GM21447 (cell line): Measurements from ENCODE around the gene FAM149A.

Experiments
- ATAC-seq: cut with Tn5 transposase; IDR thresholded peaks from one replicate; pipeline ENCODE4 v1.9.1; 2021; ENCODE audit not compliant: unreplicated experiment

Gene FAM149A

DNA sequence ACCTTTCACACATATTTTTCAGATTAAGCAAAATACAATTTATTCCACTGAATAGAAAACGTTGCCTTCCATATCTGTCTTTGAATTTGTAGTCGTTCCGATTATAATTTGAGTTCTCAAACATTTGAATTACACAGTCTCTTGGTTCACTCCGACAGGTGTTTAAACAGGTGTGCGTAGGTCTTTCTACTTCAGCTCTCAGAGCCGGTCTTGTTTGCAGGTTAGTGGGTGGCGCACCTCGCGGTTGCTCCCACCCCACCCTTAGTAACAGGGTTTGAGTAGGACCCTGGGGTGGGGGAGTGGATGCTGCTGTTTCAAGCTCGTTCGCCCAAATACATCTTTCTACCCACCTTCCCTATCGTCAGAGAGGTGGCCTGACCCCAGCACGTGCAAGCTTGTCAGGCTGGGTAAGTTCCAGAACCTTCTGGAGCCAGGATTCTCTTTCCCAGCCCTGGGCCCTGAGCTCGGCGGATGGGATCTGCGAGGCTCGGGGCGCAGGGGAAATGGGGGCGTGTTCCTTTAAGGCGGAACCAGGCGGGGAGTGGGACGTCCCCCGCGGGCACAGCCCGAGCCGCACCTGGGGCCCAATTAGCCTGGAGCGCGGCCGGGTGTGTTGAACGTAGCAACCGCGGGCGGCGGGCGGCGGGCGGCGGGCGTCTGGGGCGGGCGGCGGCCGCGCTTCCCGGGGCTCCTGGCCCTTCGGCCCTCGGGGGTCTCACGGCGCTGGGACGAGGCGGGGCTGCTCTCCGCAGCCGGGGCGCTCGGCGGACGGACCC is at the start of gene FAM149A:
FAM149A (plus strand) TSS at position 591 of the 776 bp plus-strand sequence.
- ATAC-seq: peak; percentile 72

DNA sequence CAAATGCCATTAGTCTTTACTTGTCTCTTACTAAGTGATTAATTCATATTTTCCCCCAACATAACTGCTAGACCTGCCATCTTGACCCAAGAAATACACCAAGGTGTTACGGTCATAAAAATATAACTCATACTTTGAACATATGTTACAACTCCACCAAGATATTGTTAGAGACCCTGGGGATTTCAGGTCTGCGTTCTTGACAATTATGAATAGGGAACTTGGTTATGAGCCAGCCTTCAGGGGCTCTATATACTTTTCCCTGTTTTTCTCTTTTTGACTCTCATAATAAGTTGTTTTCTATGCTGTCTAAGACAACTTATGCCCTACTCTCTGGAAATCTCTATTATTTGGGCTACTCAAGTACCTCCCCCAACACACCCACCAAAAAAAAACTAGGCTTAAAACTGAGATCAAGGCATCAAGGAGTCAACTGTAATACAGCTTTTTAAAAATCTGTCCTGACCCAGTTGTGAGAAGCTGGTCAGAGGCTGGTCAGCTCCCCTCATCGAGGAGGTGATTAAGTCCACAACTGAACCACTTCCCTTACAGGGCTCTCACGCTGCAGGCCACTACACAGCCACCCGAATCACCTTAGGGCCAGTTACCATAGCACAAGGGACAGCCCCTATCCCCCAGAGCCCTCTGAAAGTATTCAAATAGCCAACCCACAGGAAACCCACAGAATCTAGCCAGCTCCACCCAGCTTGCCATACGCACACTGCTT is 46.1 kb upstream of the FAM149A start:
- ATAC-seq: peak; percentile 100

DNA sequence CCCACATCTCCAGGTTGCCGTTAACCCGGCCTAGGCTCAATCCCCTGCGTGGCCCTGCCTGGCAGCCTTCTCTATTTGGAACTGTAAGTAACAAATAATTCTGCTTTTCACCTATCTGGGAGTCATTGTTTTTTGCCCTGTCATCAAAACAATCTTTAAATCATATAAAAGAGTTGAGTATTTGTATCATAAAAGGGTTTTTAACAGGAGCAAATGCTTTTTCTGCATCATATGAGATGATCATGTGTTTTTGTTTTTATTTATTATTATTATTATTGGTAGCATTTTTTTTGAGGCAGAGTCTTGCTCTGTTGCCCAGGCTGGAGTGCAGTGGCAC is 45.6 kb upstream of the FAM149A start:
- no peak for ATAC-seq

DNA sequence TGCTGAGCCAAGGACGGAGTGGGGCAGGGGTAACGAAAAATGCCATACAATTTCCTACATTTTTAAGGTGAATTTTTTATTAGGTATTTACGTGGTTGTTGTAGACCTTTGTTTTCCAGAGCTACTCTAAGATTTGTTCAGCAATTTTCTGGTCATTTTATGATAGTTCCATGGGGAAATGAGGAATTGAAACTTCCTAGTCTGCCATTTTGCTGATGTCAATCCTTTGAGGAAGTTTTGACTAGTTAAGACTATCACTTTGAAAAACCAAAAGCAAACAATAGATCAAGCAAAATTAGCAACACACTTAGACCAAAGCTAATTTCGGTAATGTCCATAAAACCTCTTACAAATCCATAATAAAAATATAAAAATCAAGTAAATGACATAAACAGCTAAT is 42.6 kb upstream of the FAM149A start:
- no peak for ATAC-seq

DNA sequence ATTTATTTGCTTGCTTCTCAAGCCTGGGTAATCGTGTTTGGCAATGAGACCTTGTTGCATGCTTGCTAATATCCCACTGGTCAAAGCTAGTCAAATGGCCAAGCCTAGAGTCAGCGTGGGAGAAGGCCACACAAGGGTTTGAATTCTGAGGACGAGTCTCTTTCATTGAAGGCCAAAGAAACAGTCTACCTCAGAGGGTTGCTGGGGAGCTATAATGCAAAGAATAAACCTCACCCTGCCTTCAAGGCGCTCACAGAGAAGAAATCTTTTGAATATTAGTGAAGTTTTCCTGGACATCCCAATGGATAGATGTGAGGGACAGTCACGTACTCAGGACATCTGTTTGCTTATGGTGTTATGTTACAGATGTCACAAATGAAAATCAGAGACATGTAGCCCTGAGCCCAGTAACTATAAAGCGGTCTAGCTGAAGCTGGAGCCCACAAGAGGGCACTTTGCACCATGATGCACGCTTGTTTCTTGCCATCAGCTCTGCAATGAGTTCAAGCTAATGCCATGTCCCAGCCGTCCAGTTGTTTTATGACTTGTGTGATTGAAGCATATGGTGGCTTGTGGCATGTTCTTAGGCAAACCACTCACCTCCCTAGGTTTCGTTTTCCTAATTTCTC is 36.6 kb upstream of the FAM149A start:
- ATAC-seq: peak; percentile 77

DNA sequence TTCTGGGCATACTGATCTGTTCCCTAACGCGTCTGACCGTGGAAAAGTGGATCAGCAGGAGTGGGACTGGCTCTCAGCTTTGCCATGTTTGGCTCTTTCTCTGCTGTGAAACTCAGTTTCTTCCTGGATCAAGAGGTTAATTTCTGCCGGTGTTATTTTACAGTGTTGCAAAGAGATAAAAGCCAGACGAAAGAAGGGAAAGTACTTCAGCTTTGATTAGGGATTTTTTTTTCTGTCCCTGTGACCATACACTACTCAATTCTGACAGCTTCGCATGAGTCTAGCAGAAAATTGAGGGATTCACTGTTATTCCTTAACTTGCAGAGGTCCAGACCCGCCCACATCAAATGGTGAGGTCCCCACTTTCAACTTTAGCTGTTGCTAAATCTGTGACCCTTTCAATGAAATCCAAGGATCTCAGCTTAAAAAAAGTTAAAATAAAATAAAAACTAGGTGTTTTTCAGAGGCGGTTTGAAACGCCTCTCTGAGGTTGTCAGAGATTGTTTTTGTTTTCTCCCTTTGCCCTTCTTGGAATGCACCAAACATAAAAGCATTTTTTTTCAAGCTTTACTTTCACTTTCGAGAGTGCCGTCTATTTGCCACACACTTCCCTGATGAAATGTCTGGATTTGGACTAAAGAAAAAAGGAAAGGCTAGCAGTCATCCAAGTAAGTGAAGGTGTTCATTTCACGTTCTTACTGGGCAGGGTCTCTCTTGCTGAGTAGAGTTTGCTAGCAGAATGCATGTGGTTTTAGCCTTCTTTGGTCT is 35.7 kb upstream of the FAM149A start, which contains the start of gene TLR3:
TLR3 (plus strand) TSS at position 576 of the 768 bp plus-strand sequence. CDS start 7,464 bp downstream, outside the sequence.
- ATAC-seq: no peak

DNA sequence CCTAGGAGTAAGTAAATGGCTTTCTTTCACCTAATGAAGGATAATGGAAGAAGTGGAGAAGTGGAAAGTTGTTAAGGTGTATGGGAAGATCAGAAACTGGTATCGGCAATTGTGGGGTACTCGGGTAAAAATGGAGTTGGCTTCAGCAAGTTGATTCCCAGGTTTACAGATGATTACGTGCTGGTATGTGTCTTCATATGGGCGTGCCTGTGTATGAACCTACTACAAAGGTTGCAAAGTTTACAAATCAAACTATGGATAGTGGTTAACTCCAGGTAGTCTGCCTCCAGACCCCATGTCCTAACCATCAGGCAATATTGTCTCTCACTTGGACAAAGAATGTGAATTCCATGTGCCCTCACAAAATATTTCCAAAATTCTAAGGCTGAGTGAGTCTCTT is 34.8 kb upstream of the FAM149A start:
- ATAC-seq: no peak

DNA sequence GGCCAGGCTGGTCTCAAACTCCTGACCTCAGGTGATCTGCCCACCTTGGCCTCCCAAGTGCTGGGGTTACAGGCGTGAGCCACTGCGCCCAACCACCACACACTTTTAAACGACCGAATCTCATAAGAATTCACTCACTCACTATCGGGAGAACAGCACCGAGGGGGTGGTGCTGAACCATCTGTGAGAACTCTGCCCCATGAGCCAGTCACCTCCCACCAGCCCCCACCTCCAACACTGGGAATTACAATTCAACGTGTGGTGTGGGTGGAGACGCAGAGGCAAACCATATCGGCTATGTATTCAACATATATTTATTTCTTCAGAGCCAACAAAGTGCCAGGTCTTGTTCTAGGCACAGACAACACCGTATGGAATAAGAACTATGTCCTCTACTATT is 32.0 kb upstream of the FAM149A start:
- no peak for ATAC-seq

DNA sequence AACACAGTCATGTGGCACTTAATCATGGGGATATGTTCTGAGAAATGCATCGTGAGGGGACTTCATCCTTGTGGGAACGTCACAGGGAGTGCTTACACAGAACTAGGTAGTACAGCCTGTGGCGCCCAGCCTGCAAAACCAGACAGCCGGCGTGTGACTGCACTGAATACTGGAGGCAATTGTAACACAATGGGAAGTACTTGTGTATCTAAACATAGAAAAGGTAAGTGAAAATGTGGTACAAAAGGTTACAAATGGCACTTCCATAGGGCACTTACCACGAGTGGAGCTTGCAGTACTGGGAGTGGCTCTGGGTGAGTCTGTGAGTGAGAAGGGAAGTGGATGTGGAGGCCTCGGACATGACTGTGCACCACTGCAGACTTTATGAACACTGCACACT is 30.3 kb upstream of the FAM149A start:
- ATAC-seq: no peak

DNA sequence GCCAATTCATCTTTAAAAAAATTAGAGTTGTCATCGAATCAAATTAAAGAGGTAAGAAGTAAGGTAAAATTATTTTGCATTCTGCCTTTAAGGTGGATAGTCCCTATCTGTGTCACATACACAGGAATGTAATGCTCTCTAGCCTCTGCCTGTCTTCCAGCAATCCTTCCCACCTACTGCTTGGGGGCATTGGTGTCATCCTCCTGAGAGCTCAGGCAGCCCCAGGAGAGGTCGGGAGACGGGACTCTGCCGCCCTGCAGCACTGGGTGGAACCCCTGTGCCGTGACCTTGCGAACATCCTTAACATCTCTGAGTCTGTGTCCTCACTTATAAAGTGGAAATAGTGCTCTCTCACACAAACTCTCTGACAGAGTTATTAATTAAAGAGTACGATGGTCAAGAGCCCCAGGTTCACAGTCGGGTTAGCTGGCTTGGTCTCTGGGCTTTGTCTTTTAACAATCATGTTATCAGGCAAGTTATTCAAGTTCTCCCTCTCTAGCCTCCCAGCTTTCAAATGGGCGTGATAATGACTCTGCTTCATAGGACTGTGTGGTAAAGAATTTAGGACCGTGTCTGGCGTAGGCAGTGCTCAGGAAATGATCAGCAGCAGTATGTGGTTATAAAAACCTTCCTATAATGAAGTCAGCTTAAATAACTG is 25.4 kb upstream of the FAM149A start:
- ATAC-seq: no peak

DNA sequence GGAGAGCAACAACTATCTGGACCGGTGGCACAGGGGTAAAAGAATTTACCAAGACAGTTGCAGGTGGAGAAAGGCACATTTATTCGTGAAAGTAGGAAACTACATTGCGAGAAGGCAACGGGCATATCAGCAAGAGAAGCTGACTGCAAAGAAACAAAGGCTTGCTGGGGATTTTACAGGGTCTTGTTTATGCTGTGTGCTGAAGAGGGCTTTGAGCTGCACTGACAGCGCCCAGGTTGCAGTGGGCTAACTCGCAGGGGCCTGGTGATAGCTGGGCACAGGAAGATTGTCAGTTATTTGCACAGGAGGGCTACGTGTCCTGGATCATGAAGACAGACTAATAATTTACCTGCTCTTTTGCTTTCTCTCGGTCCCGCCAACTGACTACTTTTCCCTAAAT is 24.8 kb upstream of the FAM149A start:
- ATAC-seq: no peak

DNA sequence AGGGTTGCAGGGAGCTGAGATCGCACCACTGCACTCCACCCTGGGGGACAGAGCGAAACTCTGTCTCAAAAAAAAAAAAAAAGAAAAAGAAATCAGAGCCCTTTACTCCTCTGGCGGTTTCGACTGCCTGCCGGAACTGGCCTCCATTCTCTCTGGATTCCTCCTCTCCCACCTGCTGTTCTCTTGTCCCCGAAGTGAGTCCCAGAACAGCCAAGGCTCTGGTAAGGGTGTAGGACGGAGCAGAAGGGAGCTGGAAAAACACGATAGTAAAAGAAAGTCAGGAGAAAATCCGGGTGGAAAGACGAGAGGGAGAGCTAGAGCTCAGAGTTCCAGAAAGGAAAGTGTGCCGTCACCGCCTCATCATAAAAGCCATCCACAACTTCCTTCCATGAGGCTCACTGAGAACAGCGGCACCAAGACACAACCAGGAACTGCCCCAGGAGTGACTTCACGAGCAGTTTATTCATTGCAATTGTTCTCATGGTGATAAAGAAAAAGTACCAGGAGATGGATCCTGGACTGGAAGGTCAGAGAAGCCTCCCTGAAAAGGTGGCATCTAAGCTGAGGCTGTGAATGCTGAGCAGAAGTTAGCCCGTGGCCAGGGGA is 23.2 kb upstream of the FAM149A start:
- ATAC-seq: no peak

DNA sequence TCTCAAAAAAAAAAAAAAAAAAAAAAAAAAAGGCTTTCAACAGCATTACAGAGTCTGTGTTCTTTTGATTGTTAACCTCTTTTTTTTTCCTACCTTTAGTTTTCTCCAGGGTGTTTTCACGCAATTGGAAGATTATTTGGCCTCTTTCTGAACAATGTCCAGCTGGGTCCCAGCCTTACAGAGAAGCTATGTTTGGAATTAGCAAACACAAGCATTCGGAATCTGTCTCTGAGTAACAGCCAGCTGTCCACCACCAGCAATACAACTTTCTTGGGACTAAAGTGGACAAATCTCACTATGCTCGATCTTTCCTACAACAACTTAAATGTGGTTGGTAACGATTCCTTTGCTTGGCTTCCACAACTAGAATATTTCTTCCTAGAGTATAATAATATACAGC is 22.3 kb upstream of the FAM149A start:
- ATAC-seq: no peak

DNA sequence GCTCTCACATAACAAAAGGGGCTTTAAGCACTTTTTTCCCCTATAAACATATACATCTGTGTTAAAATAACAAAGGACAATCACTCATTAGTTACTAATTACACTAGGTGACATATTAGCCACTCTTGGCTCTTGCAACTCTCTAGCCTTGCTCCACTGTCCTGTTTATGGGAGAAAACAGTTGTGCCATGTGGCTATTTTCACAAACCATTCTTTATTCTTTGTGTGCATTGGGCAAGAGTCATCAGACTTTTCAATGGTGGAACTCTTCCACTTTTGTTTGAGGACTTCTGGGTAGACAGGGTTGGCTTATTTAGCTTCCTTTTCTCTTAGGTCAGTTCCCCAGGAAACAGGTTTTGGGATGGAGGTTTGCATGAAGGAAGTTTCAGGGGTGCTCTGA is 16.0 kb upstream of the FAM149A start:
- ATAC-seq: no peak

DNA sequence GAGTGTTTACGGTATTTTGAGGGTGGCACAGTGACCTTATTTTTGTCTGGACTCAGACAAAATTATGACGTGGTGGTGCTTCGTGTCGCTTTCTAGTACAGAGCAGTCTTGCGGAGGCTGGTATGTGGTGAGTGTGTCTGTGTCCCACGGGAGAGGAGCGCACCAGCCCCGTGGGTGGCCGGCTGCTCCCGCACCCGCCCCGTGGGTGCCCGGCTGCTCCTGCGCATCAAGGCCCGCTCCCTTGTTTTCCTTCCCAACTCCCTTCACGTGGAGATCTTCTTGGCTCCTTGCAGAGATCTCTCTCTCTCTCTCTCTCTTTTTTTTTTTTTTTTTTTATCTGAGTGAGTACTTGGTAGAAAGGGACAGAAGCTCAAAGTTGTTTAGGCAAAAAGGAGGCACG is 12.2 kb upstream of the FAM149A start:
- no peak for ATAC-seq

DNA sequence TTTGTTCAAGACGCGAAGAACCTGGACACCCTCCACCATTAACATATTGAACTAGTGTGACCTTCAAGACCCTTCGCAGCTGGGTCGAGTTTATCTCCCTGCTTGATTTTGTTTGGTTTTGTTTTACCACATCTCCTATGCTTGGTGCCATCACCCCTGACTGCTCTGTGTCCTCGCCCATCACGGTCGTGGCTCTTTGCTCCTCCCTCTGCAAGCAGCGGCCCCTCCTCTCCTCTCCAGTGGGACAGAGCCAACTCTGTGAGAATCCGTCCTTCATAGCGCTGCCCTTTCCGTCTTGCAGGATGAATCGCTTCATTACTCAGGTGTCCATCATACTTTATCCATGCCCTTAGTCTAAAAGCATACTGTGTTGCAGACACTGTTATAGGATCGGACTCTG is 9.1 kb upstream of the FAM149A start:
- ATAC-seq: no peak

DNA sequence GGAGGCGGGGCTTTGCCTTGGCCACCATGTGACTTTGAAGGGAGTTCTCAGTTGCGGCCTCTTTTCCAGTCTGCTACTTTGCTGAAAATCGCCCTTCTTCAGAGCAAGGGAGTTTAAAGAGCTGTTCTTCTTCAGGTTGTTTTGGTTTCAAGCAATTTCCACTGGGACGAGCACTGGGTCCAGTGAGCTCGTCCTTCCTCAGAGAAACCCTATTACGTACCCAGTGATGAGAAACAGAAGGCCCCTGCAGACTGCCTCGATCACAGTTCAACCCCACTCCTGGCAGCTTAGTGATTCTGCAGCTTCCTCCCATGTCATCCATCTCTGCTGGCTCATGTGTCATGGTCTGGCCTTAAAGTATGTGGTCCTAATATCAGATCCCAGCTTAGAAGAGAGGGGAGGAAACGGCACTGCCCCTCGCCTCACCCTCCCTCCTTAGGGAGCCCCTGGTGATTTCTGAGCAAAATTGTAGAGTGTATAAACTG is 7.8 kb upstream of the FAM149A start:
- no peak for ATAC-seq

DNA sequence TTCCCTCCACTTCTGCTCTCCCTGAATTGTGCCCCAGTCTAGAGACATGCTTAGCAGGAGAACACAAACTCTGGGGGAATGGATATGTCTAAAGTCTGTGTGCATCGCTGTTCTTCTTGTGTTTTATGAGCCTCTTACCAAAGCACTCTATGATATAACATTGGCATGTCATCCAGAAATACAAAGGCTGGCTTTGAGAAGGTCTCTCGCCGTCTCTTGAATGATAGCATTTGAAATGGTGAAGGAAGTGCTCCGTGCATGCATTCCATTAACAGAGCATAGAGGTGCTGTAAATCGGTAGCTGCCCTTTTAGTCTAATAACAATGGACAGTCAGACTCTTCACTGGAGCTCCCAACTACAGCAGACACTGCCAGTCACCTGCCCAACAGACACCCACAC is 7.1 kb upstream of the FAM149A start:
- ATAC-seq: no peak

DNA sequence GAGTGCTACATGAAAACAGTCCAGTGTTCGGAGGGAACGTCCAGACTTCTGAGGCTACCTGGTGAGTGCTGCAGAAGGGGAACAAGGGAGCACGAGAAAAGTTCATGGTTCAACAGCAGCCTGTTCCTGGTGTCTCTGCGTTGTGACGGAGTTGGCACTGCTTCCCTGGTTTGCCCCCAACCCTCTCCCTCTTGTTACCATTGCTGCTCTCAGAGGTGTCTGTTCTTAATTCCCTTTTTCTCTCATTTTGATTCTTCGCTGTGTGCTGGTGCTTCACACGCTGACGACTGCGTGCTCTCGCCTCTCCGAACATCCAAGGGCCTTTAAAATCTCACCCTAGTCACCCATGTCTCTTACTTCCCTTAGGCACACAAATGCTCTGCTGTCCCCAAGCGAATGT is 1.6 kb upstream of the FAM149A start:
- ATAC-seq: no peak
